HEK293 (cell line): Measurements from ENCODE around the gene SEC16A.
A peak's percentile ranks its signal among the peaks of the same experiment; 100 is the strongest.

Source experiments
- GLI4 ChIP-seq: fragments of 450-650 bp; formaldehyde crosslinking; IDR thresholded peaks from 2 replicates; pipeline ENCODE4 v1.5.1; 2016; ENCODE audit warnings: missing biosample characterization, missing genetic modification characterization
- KLF16 ChIP-seq: fragments of 450-650 bp; formaldehyde crosslinking; IDR thresholded peaks from 2 replicates; pipeline ENCODE4 v1.5.1; 2017; ENCODE audit warnings: missing biosample characterization, missing genetic modification characterization
- KLF8 ChIP-seq: fragments of 450-650 bp; formaldehyde crosslinking; IDR thresholded peaks from 2 replicates; pipeline ENCODE4 v1.5.1; 2016; ENCODE audit warnings: missing biosample characterization, missing genetic modification characterization
- KLF9 ChIP-seq: fragments of 450-650 bp; formaldehyde crosslinking; IDR thresholded peaks from 2 replicates; pipeline ENCODE4 v1.5.1; 2016; ENCODE audit warnings: missing biosample characterization, missing genetic modification characterization, low read depth
- RBAK ChIP-seq: fragments of 450-650 bp; formaldehyde crosslinking; IDR thresholded peaks from 2 replicates; pipeline ENCODE4 v1.5.1; 2016; ENCODE audit warnings: missing biosample characterization, missing genetic modification characterization
- SALL2 ChIP-seq: fragments of 450-650 bp; formaldehyde crosslinking; IDR thresholded peaks from 2 replicates; pipeline ENCODE4 v1.5.0; 2017; ENCODE audit warnings: missing biosample characterization, mild to moderate bottlenecking, missing genetic modification characterization, borderline replicate concordance
- SP2 ChIP-seq: fragments of 450-650 bp; formaldehyde crosslinking; IDR thresholded peaks from 2 replicates; pipeline ENCODE4 v1.5.1; 2016; ENCODE audit warnings: missing biosample characterization, missing genetic modification characterization
- SP3 ChIP-seq: fragments of 450-650 bp; formaldehyde crosslinking; IDR thresholded peaks from 2 replicates; pipeline ENCODE4 v1.5.1; 2016; ENCODE audit warnings: missing biosample characterization, missing genetic modification characterization
- SP7 ChIP-seq: fragments of 450-650 bp; formaldehyde crosslinking; IDR thresholded peaks from 2 replicates; pipeline ENCODE4 v1.5.1; 2016; ENCODE audit warnings: missing biosample characterization, missing genetic modification characterization
- TCF7L2 ChIP-seq: IDR thresholded peaks from 2 replicates; pipeline ENCODE4 v1.6.1; 2011; ENCODE audit warnings: low read depth, mild to moderate bottlenecking, inconsistent platforms, low read length, moderate library complexity, borderline replicate concordance
- YY1 ChIP-seq: fragments of 450-650 bp; formaldehyde crosslinking; IDR thresholded peaks from 2 replicates; pipeline ENCODE4 v1.5.1; 2018; ENCODE audit warnings: missing biosample characterization, missing genetic modification characterization
- ZBTB17 ChIP-seq: fragments of 450-650 bp; formaldehyde crosslinking; IDR thresholded peaks from 2 replicates; pipeline ENCODE4 v1.5.1; 2016; ENCODE audit warnings: missing biosample characterization, missing genetic modification characterization
- ZEB2 ChIP-seq: fragments of 450-650 bp; formaldehyde crosslinking; IDR thresholded peaks from 2 replicates; pipeline ENCODE4 v1.5.1; 2016; ENCODE audit warnings: missing biosample characterization, missing genetic modification characterization
- ZFP37 ChIP-seq: fragments of 450-650 bp; formaldehyde crosslinking; IDR thresholded peaks from 2 replicates; pipeline ENCODE4 v1.5.1; 2016; ENCODE audit warnings: missing biosample characterization, missing genetic modification characterization
- ZFP41 ChIP-seq: fragments of 450-650 bp; formaldehyde crosslinking; IDR thresholded peaks from 2 replicates; pipeline ENCODE4 v1.5.1; 2016; ENCODE audit warnings: missing biosample characterization, missing genetic modification characterization, borderline replicate concordance
- ZFP69B ChIP-seq: fragments of 450-650 bp; formaldehyde crosslinking; IDR thresholded peaks from 2 replicates; pipeline ENCODE4 v1.5.1; 2016; ENCODE audit warnings: missing biosample characterization, missing genetic modification characterization
- ZNF112 ChIP-seq: fragments of 450-650 bp; formaldehyde crosslinking; IDR thresholded peaks from 2 replicates; pipeline ENCODE4 v1.5.0; 2017; ENCODE audit warnings: missing biosample characterization, missing genetic modification characterization
- ZNF146 ChIP-seq: fragments of 450-650 bp; formaldehyde crosslinking; IDR thresholded peaks from 2 replicates; pipeline ENCODE4 v1.5.1; 2016; ENCODE audit warnings: missing biosample characterization, missing genetic modification characterization
- ZNF324 ChIP-seq: fragments of 450-650 bp; formaldehyde crosslinking; IDR thresholded peaks from 2 replicates; pipeline ENCODE4 v1.5.1; 2016; ENCODE audit warnings: missing biosample characterization, missing genetic modification characterization
- ZNF335 ChIP-seq: fragments of 450-650 bp; formaldehyde crosslinking; conservative IDR thresholded peaks from 2 replicates; pipeline ENCODE4 v1.5.1; 2016; ENCODE audit warnings: missing biosample characterization, missing genetic modification characterization
- ZNF391 ChIP-seq: fragments of 450-650 bp; formaldehyde crosslinking; IDR thresholded peaks from 2 replicates; pipeline ENCODE4 v1.5.1; 2016; ENCODE audit warnings: low read depth, missing biosample characterization, missing genetic modification characterization, borderline replicate concordance
- ZNF510 ChIP-seq: fragments of 450-650 bp; formaldehyde crosslinking; IDR thresholded peaks from 2 replicates; pipeline ENCODE4 v1.5.1; 2018; ENCODE audit warnings: mild to moderate bottlenecking, missing genetic modification characterization, missing biosample characterization; ENCODE audit not compliant: insufficient replicate concordance
- ZNF548 ChIP-seq: fragments of 450-650 bp; formaldehyde crosslinking; IDR thresholded peaks from 2 replicates; pipeline ENCODE4 v1.5.1; 2016; ENCODE audit warnings: missing biosample characterization, missing genetic modification characterization
- ZNF560 ChIP-seq: fragments of 450-650 bp; formaldehyde crosslinking; IDR thresholded peaks from 2 replicates; pipeline ENCODE4 v1.5.1; 2017; ENCODE audit warnings: missing biosample characterization, missing genetic modification characterization, borderline replicate concordance
- ZNF596 ChIP-seq: fragments of 450-650 bp; IDR thresholded peaks from 2 replicates; pipeline ENCODE4 v1.5.0; 2018; ENCODE audit warnings: missing biosample characterization, mild to moderate bottlenecking, missing genetic modification characterization, moderate library complexity
- ZNF629 ChIP-seq: fragments of 450-650 bp; formaldehyde crosslinking; IDR thresholded peaks from 2 replicates; pipeline ENCODE4 v1.5.1; 2017; ENCODE audit warnings: missing biosample characterization, missing genetic modification characterization
- ZNF654 ChIP-seq: fragments of 450-650 bp; formaldehyde crosslinking; IDR thresholded peaks from 2 replicates; pipeline ENCODE4 v1.5.1; 2016; ENCODE audit warnings: low read depth, missing biosample characterization, missing genetic modification characterization
- ZNF660 ChIP-seq: fragments of 450-650 bp; IDR thresholded peaks from 2 replicates; pipeline ENCODE4 v1.5.1; 2018; ENCODE audit warnings: missing biosample characterization, mild to moderate bottlenecking, missing genetic modification characterization
- ZNF670 ChIP-seq: fragments of 450-650 bp; formaldehyde crosslinking; IDR thresholded peaks from 2 replicates; pipeline ENCODE4 v1.5.1; 2016; ENCODE audit warnings: missing biosample characterization, missing genetic modification characterization, low read depth
- ZNF768 ChIP-seq: fragments of 450-650 bp; formaldehyde crosslinking; IDR thresholded peaks from 2 replicates; pipeline ENCODE4 v1.5.1; 2018; ENCODE audit warnings: missing biosample characterization, mild to moderate bottlenecking, missing genetic modification characterization
- TF ChIP-seq, protein P1 (sequence below): fragments of 450-650 bp; formaldehyde crosslinking; IDR thresholded peaks from 2 replicates; pipeline ENCODE4 v1.5.1; 2016; ENCODE audit warnings: missing biosample characterization, missing genetic modification characterization
- TF ChIP-seq, protein P2 (sequence below): fragments of 450-650 bp; formaldehyde crosslinking; optimal IDR thresholded peaks from 2 replicates; pipeline ENCODE3; 2016; ENCODE audit warnings: missing biosample characterization, mild to moderate bottlenecking, missing genetic modification characterization
- TF ChIP-seq, protein P3 (sequence below): fragments of 450-650 bp; IDR thresholded peaks from 2 replicates; pipeline ENCODE4 v1.5.1; 2018; ENCODE audit warnings: missing biosample characterization, missing genetic modification characterization
- TF ChIP-seq, protein P4 (sequence below): fragments of 450-650 bp; formaldehyde crosslinking; IDR thresholded peaks from 2 replicates; pipeline ENCODE4 v1.5.1; 2016; ENCODE audit warnings: missing biosample characterization, missing genetic modification characterization, low read depth
- TF ChIP-seq, protein P5 (sequence below): fragments of 450-650 bp; formaldehyde crosslinking; IDR thresholded peaks from 2 replicates; pipeline ENCODE4 v1.5.1; 2016; ENCODE audit warnings: missing biosample characterization, missing genetic modification characterization

SEC16A gene

DNA sequence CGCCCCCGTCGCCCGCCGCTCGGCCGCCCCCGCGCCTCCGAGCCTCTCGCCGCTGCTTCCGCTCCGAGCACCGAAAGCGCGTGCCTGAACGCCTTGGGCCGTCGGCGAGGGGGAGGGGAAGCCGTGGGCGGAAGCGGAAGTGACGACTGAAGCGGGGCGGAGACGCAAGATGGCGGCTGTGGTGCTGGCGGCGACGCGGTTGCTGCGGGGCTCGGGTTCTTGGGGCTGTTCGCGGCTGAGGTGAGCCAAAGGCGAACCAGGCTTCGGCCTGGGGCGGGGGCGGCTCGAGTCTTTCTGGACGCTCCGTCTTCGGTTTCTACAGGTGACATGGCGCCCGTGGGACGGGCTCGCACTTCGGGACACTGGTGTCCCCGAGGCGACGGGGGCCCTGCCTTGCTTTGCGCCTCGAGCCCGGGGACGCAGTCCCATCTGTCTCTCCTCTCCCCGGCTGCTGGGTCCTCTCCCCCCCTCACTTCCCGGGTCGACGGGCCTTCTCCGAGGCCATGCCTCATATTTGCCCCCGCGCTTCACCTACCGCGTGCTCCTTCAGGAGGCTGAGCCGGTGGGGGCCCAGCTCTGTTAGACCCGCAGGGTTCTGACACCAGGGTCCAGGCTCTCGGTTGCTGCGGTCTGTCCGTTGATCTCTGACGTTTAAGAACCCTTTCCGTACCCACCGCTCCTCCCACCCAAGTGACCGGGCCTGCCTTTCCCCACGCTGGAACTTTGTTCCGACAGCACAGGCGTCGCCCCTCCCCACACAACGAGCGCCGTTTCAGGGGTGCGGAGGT, 72.1 kb downstream of the SEC16A start, which contains the start of the genes ENTR1 and PMPCA (continued):
- TF ChIP-seq, protein P1, sequence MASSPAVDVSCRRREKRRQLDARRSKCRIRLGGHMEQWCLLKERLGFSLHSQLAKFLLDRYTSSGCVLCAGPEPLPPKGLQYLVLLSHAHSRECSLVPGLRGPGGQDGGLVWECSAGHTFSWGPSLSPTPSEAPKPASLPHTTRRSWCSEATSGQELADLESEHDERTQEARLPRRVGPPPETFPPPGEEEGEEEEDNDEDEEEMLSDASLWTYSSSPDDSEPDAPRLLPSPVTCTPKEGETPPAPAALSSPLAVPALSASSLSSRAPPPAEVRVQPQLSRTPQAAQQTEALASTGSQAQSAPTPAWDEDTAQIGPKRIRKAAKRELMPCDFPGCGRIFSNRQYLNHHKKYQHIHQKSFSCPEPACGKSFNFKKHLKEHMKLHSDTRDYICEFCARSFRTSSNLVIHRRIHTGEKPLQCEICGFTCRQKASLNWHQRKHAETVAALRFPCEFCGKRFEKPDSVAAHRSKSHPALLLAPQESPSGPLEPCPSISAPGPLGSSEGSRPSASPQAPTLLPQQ (tag by site-specific recombination), result peak; percentile 58; the same call in 1 of the 2 replicates
- TF ChIP-seq, protein P2, sequence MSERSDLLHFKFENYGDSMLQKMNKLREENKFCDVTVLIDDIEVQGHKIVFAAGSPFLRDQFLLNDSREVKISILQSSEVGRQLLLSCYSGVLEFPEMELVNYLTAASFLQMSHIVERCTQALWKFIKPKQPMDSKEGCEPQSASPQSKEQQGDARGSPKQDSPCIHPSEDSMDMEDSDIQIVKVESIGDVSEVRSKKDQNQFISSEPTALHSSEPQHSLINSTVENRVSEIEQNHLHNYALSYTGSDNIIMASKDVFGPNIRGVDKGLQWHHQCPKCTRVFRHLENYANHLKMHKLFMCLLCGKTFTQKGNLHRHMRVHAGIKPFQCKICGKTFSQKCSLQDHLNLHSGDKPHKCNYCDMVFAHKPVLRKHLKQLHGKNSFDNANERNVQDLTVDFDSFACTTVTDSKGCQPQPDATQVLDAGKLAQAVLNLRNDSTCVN (tag by site-specific recombination), result peak; percentile 88
- TF ChIP-seq ZNF629, result peak; percentile 80
- TF ChIP-seq KLF8, result peak; percentile 56; the same call in 1 of the 2 replicates
- 0 out of 2 replicates have a peak, but pooled peaks have one; percentile 14 for TF ChIP-seq ZNF660 (tag by site-specific recombination)
- peak; percentile 74; the same call in 1 of the 2 replicates for TF ChIP-seq ZFP37 (tag by site-specific recombination)
- 0 out of 2 replicates have a peak, but pooled peaks have one; percentile 27 for TF ChIP-seq ZNF391 (tag by site-specific recombination)
- TF ChIP-seq TCF7L2, result no peak
- TF ChIP-seq, protein P3, sequence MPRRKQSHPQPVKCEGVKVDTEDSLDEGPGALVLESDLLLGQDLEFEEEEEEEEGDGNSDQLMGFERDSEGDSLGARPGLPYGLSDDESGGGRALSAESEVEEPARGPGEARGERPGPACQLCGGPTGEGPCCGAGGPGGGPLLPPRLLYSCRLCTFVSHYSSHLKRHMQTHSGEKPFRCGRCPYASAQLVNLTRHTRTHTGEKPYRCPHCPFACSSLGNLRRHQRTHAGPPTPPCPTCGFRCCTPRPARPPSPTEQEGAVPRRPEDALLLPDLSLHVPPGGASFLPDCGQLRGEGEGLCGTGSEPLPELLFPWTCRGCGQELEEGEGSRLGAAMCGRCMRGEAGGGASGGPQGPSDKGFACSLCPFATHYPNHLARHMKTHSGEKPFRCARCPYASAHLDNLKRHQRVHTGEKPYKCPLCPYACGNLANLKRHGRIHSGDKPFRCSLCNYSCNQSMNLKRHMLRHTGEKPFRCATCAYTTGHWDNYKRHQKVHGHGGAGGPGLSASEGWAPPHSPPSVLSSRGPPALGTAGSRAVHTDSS (tag by site-specific recombination), result no peak
- no peak for TF ChIP-seq ZNF596 (tag by site-specific recombination)
- TF ChIP-seq ZFP69B (tag by site-specific recombination), result no peak
- TF ChIP-seq, protein P4, sequence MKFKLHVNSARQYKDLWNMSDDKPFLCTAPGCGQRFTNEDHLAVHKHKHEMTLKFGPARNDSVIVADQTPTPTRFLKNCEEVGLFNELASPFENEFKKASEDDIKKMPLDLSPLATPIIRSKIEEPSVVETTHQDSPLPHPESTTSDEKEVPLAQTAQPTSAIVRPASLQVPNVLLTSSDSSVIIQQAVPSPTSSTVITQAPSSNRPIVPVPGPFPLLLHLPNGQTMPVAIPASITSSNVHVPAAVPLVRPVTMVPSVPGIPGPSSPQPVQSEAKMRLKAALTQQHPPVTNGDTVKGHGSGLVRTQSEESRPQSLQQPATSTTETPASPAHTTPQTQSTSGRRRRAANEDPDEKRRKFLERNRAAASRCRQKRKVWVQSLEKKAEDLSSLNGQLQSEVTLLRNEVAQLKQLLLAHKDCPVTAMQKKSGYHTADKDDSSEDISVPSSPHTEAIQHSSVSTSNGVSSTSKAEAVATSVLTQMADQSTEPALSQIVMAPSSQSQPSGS (tag by site-specific recombination), result no peak
- TF ChIP-seq RBAK, result no peak
- TF ChIP-seq SP3 (tag by site-specific recombination), result peak; percentile 85
- peak; percentile 73 for TF ChIP-seq ZNF335 (tag by site-specific recombination)
- TF ChIP-seq SALL2 (tag by site-specific recombination), result no peak
- TF ChIP-seq ZBTB17 (tag by site-specific recombination), result peak; percentile 66
- peak; percentile 68 for TF ChIP-seq SP7 (tag by site-specific recombination)
- TF ChIP-seq ZNF146 (tag by site-specific recombination), result no peak
- TF ChIP-seq KLF16, result peak; percentile 85
- TF ChIP-seq ZNF670, result no peak
- peak; percentile 72; the same call in 1 of the 2 replicates for TF ChIP-seq KLF9
- TF ChIP-seq, protein P5, sequence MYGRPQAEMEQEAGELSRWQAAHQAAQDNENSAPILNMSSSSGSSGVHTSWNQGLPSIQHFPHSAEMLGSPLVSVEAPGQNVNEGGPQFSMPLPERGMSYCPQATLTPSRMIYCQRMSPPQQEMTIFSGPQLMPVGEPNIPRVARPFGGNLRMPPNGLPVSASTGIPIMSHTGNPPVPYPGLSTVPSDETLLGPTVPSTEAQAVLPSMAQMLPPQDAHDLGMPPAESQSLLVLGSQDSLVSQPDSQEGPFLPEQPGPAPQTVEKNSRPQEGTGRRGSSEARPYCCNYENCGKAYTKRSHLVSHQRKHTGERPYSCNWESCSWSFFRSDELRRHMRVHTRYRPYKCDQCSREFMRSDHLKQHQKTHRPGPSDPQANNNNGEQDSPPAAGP (tag by site-specific recombination), result peak; percentile 79
- TF ChIP-seq YY1 (tag by site-specific recombination), result peak; percentile 92
- TF ChIP-seq ZNF510 (tag by site-specific recombination), result no peak
- no peak for TF ChIP-seq ZNF654 (tag by site-specific recombination)
- TF ChIP-seq GLI4 (tag by site-specific recombination), result peak; percentile 41; the same call in 1 of the 2 replicates
- TF ChIP-seq ZNF324, result peak; percentile 93
- TF ChIP-seq SP2 (tag by site-specific recombination), result peak; percentile 89
- TF ChIP-seq ZNF768 (tag by site-specific recombination), result no peak
- no peak for TF ChIP-seq ZNF560 (tag by site-specific recombination)
- TF ChIP-seq ZFP41, result no peak
- no peak for TF ChIP-seq ZNF112 (tag by site-specific recombination)
- peak; percentile 82; the same call in 1 of the 2 replicates for TF ChIP-seq ZNF548 (tag by site-specific recombination)
- peak; percentile 72 for TF ChIP-seq ZEB2 (tag by site-specific recombination)
